Measurements from ENCODE around the gene CARNS1. TPM values are rescaled to one million over a fixed set of nuclear protein-coding genes. Genes with fewer than 3 reads are reported as not detected.
A peak's percentile ranks its signal among the peaks of the same experiment; 100 is the strongest.

Gene CARNS1
- total and polyA plus RNA-seq, 9 of the 15 experiments (the other 6 are each of a cell fraction or from before 2014, with no cell fraction given) = 0.01 to 0.18 (median 0.06) TPM; not detected in 3

- TF ChIP-seq, protein P1, sequence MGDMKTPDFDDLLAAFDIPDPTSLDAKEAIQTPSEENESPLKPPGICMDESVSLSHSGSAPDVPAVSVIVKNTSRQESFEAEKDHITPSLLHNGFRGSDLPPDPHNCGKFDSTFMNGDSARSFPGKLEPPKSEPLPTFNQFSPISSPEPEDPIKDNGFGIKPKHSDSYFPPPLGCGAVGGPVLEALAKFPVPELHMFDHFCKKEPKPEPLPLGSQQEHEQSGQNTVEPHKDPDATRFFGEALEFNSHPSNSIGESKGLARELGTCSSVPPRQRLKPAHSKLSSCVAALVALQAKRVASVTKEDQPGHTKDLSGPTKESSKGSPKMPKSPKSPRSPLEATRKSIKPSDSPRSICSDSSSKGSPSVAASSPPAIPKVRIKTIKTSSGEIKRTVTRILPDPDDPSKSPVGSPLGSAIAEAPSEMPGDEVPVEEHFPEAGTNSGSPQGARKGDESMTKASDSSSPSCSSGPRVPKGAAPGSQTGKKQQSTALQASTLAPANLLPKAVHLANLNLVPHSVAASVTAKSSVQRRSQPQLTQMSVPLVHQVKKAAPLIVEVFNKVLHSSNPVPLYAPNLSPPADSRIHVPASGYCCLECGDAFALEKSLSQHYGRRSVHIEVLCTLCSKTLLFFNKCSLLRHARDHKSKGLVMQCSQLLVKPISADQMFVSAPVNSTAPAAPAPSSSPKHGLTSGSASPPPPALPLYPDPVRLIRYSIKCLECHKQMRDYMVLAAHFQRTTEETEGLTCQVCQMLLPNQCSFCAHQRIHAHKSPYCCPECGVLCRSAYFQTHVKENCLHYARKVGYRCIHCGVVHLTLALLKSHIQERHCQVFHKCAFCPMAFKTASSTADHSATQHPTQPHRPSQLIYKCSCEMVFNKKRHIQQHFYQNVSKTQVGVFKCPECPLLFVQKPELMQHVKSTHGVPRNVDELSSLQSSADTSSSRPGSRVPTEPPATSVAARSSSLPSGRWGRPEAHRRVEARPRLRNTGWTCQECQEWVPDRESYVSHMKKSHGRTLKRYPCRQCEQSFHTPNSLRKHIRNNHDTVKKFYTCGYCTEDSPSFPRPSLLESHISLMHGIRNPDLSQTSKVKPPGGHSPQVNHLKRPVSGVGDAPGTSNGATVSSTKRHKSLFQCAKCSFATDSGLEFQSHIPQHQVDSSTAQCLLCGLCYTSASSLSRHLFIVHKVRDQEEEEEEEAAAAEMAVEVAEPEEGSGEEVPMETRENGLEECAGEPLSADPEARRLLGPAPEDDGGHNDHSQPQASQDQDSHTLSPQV (IDR thresholded peaks at IDR 0.05) = no peak
- TF ChIP-seq ZFP1 (CRISPR knock-in tag; IDR thresholded peaks at IDR 0.05) (no peak), FOS (IDR thresholded peaks at IDR 0.05; ENCODE audit: extremely low read depth, insufficient read length) (no peak), KDM1A (IDR thresholded peaks at IDR 0.05) (no peak), POLR2B (IDR thresholded peaks at IDR 0.05; ENCODE audit: low read depth, partially characterized antibody) (peak; percentile 41), IFI16 (CRISPR knock-in tag; IDR thresholded peaks at IDR 0.05) (no peak), POLR2G (IDR thresholded peaks at IDR 0.05; ENCODE audit: low read depth, low read length) (peak; percentile 74), HEY1 (CRISPR knock-in tag; IDR thresholded peaks at IDR 0.05; ENCODE audit: borderline replicate concordance) (no peak), HNRNPL (IDR thresholded peaks at IDR 0.05; ENCODE audit: low read depth, low read length) (peak; percentile 43; the same call in 1 of the 2 replicates), PRMT5 (CRISPR knock-in tag; IDR thresholded peaks at IDR 0.05) (no peak), ZNF644 (tag; IDR thresholded peaks at IDR 0.05; ENCODE audit: low read depth) (no peak), FOXM1 (IDR thresholded peaks at IDR 0.05; ENCODE audit: low read depth) (no peak), FOXM1 (CRISPR knock-in tag; IDR thresholded peaks at IDR 0.05; ENCODE audit: low read depth) (no peak), FOXJ3 (CRISPR knock-in tag; IDR thresholded peaks at IDR 0.05) (no peak), ZNF76 (CRISPR knock-in tag; IDR thresholded peaks at IDR 0.05; ENCODE audit: borderline replicate concordance) (no peak), CBX2 (IDR thresholded peaks at IDR 0.05; ENCODE audit: insufficient read depth, low read length, poor library complexity, severe bottlenecking) (no peak), POLR2A (conservative IDR thresholded peaks at IDR 0.05) (peak; percentile 24; the same call in 1 of the 2 replicates), ZFP36 (IDR thresholded peaks at IDR 0.05; ENCODE audit: low read depth, low read length, partially characterized antibody) (peak; percentile 17), ZFX (CRISPR knock-in tag; IDR thresholded peaks at IDR 0.05) (peak; percentile 35; the same call in 1 of the 2 replicates), ZNF23 (CRISPR knock-in tag; IDR thresholded peaks at IDR 0.05) (no peak)
- TF ChIP-seq, protein P2, sequence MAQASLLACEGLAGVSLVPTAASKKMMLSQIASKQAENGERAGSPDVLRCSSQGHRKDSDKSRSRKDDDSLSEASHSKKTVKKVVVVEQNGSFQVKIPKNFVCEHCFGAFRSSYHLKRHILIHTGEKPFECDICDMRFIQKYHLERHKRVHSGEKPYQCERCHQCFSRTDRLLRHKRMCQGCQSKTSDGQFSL (CRISPR knock-in tag; IDR thresholded peaks at IDR 0.05) = 0 out of 2 replicates have a peak, but pooled peaks have one; percentile 18
- TF ChIP-seq, protein P2 (tag; IDR thresholded peaks at IDR 0.05) = no peak
- TF ChIP-seq, protein P3, sequence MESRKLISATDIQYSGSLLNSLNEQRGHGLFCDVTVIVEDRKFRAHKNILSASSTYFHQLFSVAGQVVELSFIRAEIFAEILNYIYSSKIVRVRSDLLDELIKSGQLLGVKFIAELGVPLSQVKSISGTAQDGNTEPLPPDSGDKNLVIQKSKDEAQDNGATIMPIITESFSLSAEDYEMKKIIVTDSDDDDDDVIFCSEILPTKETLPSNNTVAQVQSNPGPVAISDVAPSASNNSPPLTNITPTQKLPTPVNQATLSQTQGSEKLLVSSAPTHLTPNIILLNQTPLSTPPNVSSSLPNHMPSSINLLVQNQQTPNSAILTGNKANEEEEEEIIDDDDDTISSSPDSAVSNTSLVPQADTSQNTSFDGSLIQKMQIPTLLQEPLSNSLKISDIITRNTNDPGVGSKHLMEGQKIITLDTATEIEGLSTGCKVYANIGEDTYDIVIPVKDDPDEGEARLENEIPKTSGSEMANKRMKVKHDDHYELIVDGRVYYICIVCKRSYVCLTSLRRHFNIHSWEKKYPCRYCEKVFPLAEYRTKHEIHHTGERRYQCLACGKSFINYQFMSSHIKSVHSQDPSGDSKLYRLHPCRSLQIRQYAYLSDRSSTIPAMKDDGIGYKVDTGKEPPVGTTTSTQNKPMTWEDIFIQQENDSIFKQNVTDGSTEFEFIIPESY (CRISPR knock-in tag; IDR thresholded peaks at IDR 0.05) = peak; percentile 92
Observed at GRCh38 chr11:67438158-67438902, 22.9 kb downstream of the CARNS1 start (continued).

Data from K562 (cell line).